NCI-H2081 (cell line): ENCODE measurements around the gene KIF9.
"Not testable (repeated sequence)": the region's sequence is repeated elsewhere in the genome, so short reads cannot be mapped to it uniquely, and the experiment has no call there.

Experiments used
- DNase-seq, 2 experiments: peaks; one replicate each; lab custom pipeline; 2025; lab: John Stamatoyannopoulos, UW

The KIF9 gene

GRCh38 chr3:47250309-47251060 is 32.1 kb downstream of the KIF9 start:
- no peak for DNase-seq

DNA sequence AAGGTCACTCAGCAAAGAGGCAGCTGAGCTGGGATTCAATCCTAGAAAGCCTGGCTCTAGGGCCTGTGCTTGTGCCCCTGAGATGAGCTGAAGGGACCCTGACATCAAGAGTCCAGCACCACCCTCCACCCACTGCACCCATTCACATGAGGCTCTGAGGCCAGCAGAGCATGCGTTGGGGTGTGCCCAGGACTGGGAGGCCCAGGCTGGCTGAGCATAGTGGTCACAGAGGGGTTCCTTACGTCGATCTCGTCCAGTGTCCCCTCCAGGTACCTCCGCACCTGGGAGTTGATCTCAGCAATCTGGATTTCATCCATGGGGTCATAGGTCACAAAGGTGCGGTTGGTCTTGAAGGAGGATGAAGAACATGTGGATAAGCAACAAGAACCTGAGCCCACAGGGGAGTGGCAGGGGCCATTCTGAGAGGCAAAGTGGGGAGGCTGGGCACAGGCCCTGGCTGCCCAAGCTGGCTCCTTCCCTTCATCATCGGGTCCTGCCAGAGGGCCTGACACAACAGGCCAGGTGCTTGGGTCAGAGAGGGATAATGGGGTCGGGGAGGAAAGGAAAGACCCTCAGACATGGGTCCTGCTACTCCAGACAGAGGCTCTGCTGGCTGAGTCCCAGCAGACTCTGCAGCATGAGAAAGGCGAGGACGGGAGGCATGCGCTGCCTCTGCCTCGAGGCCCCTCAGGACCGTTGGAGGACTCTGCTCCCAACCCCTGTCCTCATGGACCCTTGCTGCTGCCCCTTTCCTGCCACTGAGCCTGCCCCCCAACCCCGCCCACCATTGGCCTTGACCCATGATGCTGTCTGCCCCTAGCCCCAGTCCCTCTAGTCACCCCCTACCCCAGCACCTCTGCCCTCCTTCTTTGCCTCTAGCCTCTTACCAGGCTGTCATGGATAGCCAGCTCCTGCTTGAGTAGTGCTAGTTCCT is 35.2 kb downstream of the KIF9 start:
- DNase-seq: no peak

DNA sequence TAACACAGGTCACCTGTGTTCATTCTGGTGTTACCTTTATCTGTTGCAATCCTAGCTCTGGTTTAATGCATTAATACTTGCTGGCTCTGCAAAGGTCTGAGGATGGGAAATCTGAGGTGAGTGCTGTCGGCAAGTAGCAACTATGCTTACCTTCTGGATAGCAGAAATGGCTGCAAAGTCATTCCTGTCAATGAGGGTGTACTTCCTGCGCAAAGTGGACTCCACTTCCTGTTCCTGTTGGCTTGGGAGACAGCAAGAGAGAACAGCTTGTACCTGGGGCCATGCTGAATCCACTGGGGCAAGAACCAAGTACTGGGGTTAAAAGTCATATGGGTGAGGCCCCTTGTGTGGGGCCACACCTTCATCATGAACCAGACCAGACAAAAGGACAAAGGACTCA is 37.3 kb downstream of the KIF9 start:
- DNase-seq: no peak

DNA sequence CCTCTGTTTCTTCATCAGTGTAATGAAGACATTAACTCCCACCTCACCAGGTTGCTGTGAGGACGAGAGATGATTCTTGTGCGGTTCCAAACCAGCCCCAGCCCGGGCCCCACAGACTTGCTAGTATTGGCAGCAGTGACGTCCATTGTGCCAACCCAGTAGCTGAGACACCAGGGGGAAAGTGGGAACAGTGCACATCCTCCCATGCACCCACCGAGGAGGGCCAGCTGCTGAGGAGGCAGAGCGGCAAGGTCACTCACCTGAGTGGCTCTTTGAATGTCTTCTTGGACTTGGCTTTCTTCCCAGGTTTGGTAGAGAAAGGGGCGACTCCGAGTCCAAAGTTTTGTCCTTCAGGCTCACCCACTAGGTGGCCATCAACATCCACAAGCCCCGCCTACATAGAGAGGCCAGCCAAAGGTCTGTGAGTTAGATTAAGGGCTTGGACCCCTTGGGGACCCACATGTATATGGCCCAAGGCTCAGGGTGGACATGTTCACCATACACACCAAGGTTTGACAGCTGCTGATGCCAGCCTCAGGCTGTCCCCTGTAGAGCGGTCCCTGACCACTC is 38.0 kb downstream of the KIF9 start:
- no peak for DNase-seq

GRCh38 chr3:47243419-47244147 is 39.0 kb downstream of the KIF9 start:
- DNase-seq: no peak

GRCh38 chr3:47239929-47240328 is 42.7 kb downstream of the KIF9 start:
- DNase-seq: no peak

DNA sequence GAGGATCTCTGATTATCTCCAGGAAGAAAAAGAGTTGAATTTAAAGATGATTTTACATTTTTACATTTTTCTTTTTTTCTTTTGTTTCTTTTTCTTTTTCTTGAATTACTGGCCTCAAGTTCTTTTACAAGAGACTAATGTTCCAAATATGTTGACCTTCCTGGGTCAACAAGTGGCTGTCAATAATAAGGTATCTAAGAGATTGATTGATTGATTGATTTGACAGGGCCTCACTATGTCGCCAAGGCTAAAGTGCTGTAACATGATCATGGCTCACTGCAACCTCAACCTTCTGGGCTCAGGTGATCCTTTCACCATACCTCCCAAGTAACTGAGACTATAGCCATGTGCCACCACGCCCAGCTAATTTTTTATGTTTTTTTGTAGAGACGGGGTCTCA is 44.6 kb downstream of the KIF9 start:
- no peak for DNase-seq

DNA sequence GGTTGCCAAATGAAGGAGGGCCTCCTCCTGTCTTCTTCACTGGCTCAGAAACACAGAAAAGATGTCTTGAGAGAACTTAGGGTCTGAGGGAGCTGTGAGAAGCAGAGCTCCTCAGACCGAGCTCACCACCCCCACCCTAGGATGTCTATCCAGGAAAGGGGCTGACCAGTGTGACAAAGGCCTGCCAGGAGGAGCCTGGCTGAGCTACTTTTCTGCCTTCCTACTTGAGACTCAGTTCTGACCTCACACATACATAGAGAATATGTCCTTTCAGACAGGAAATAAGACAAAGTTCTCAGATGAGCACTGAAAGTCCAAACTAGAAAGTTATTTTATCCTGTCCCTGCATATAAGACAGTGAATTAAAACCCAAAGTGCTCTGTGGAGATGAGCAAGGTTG is 54.5 kb downstream of the KIF9 start:
- no peak for DNase-seq

- DNase-seq: no peak
These were observed 54.9 kb downstream of the KIF9 start for GRCh38 chr3:47227678-47228077.

DNA sequence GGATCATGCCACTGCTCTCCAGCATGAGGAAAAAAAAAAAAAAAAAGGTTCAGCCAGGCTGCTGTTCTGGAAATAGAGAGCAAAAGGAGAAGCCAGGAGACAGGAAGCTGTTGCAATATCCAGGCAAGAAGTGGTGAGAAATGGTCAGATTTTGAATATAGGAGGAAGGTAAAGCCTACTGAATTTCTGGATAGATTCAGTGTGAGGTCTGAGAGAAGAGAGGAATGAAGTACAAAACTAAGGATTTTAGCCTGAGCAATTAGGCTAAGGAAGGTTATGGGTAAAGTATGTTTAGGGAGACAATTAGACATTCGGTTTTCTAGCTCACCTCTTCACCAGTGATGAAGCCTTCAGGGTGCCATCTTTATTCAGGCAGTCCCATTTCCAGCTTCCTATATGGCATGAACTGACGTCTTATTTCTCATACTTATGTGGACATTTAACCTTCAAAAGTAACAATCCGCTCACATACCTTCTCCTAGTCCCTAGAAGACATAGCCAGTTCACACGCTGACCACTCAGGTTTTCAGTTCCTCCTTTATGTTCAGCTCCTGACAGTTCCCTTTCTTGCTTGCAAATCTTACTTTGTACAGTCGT is 57.2 kb downstream of the KIF9 start:
- no peak for DNase-seq

GRCh38 chr3:47223755-47224154 is 58.8 kb downstream of the KIF9 start:
- no peak for DNase-seq

GRCh38 chr3:47221798-47222197 is 60.8 kb downstream of the KIF9 start:
- no peak for DNase-seq

DNA sequence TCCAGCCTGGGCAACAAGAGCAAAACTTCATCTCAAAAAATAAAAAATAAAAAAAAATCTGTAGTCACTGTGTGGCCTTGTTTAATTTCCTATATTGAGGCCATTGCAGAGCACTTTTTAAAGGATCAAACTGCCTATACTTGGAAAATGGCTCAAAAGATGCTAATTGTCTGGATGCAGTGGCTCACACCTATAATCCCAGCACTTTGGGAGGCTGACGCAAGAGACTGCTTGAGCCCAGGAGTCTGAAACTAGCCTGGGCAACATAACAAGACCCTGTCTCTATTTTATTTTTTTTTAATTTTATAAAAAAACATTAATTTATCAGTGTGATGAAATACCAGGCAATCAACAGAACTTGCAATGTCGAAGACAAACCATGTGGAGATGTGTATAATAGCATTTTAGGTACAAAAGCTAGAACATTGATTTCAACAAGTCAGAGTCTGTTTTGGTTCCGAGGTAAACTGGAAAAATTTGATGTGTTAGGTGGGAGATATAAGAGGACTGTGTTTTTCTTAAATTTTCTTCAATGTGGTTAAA is 71.7 kb downstream of the KIF9 start:
- no peak for DNase-seq

DNA sequence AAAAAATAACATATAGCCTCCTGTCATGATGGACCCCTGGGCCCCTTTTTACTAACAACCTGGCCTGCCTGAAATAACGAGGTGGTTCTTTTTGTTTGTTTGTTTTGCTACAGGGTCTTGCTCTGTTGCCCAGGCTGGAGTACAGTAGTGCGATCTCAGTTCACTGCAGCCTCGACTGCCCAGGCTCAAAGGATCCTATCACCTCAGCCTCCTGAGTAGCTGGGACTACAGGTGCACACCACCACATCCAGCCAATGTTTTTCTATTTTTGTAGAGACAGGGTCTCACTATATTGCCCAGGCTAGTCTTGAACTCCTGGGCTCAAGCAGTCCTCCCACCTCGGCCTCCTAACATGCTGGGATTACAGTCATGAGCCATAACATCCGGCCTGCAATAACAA is 76.6 kb downstream of the KIF9 start:
- DNase-seq: not testable (repeated sequence)

- DNase-seq: no peak
These were observed 77.7 kb downstream of the KIF9 start for GRCh38 chr3:47204875-47205274.

DNA sequence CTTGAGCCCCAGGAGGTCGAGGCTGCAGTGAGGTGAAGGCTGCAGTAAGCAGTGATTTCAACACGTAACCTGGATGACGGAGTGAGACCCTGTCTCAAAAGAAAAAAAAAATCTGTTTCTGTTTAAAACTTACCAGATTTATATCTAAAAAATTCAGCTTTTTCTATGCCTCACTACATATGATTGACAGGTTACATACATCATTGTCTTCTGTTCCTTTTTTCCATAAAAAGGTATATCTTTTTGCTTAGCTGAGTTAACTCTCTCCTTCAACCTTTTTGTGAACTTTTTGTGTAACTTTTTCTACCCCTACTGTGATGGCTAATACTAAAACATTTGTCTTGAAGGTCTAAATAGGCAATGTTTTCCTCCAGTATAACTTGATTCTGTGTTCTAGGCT is 80.1 kb downstream of the KIF9 start:
- DNase-seq: no peak

DNA sequence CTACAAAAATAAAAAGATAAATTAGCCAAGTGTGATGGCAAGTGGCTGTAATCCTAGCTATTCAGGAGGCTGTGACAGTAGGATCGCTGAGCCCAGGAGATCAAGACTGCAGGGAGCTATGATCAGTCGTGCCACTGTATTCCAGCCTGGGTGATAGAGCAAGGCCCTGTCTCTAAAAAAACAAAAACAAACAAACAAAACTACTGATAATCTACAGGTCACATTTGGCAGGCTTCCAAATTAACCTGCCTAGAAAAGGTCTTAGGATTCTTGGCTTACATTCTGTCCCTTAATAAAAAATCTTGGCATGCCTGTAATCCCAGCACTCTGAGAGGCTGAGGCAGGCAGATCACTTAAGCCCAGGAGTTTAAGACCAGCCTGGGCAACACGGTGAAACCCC is 85.3 kb downstream of the KIF9 start:
- no peak for DNase-seq

DNA sequence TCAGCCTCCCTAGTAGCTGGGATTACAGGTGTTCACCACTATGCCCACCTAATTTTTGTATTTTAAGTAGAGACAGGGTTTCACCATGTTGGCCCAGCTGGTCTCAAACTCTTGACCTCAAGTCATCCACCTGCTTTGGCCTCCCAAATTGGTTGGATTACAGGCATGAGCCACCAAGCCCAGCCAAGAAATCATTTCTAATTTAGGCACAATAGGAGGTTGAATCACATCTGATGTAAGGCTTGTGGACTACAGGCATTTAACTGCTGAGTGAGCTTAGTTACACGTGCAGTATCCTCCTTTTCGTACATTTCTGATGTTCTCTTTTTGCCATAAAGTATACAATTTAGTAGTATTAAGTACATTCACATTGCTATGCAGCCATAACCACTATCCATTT is 87.6 kb downstream of the KIF9 start:
- DNase-seq: no peak

GRCh38 chr3:47193871-47194859 is 88.4 kb downstream of the KIF9 start:
- no peak for DNase-seq

DNA sequence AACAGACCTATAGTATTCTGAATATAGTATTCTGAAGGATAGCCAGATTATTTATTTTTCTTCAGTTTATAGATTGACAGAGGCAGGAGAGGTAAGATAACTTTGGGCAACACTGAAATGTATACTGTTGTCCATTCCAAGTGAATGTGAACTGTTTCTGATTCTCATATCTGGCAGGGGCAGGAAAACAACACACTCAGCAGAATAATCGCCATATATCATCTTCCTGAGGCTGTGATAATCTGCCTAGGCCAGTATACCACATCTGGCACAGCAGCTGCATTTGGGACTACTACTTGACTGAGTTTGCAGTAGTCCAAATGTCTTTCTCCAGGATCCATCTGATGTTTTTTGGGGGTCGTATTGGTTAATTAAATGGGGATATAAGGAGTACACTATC is 96.3 kb downstream of the KIF9 start:
- no peak for DNase-seq
